Astrocyte of the spinal cord (primary cell): ENCODE results near the gene CATSPERZ.

Experiments used
- DNase-seq: peaks from one replicate; pipeline ENCODE4 v3.0.0; 2011; ENCODE audit warnings: low read depth, low spot score
- H3K4me3 ChIP-seq: 2 replicates; pipeline ENCODE4 v1.5.1; 2011; ENCODE audit warnings: low read depth, mild to moderate bottlenecking, low read length, moderate library complexity
- CTCF ChIP-seq: IDR thresholded peaks from 2 replicates; pipeline ENCODE4 v1.5.1; 2012; ENCODE audit warnings: low read depth, mild to moderate bottlenecking, low read length, inconsistent platforms
- in situ Hi-C: cut with HindIII; loops from 2 replicates; pipeline ENCODE4 v1.10.0; 2017; ENCODE audit warnings: low sequenced_read_pairs

Gene CATSPERZ

GRCh38 chr11:64286801-64287159 is 13.4 kb upstream of the CATSPERZ start:
- TF ChIP-seq CTCF = no peak
- no peak for DNase-seq
- no peak overlapping the region for H3K4me3 ChIP-seq
- in situ Hi-C loops = no loop called here

GRCh38 chr11:64287676-64288352 is 12.3 kb upstream of the CATSPERZ start:
- no peak for TF ChIP-seq CTCF
- H3K4me3 ChIP-seq = no peak overlapping the region
- DNase-seq = no peak
- in situ Hi-C loops = no loop called here

GRCh38 chr11:64288353-64288750 is 11.8 kb upstream of the CATSPERZ start:
- in situ Hi-C loops = no loop called here
- no peak for TF ChIP-seq CTCF
- H3K4me3 ChIP-seq = no peak overlapping the region
- DNase-seq = no peak

- no peak for DNase-seq
- in situ Hi-C loops = no loop called here
- no peak overlapping the region for H3K4me3 ChIP-seq
- no peak for TF ChIP-seq CTCF
These were observed 11.1 kb upstream of the CATSPERZ start for GRCh38 chr11:64289002-64289564.

- in situ Hi-C loops = no loop called here
- no peak for TF ChIP-seq CTCF
- H3K4me3 ChIP-seq = no peak overlapping the region
These were observed 9.6 kb upstream of the CATSPERZ start for GRCh38 chr11:64290352-64291261.

GRCh38 chr11:64291262-64291751 is 8.9 kb upstream of the CATSPERZ start, which contains the start of gene KCNK4:
Gene KCNK4 (plus strand): TSS chr11:64291302. CDS start chr11:64293019, 1,717 bp downstream.
- in situ Hi-C loops = no loop called here
- H3K4me3 ChIP-seq = no peak within 1 kb of the TSS
- DNase-seq = no peak
- TF ChIP-seq CTCF = no peak

More at GRCh38 chr11:64290352-64291261, 9.6 kb upstream of the CATSPERZ start:
- no peak for DNase-seq
